A549 (cell line): Measurements from ENCODE around the gene CNTN5.

Experiments
- MYC ChIP-seq: IDR thresholded peaks from 2 replicates; pipeline ENCODE4 v1.6.1; 2012; ENCODE audit warnings: mild to moderate bottlenecking, inconsistent platforms, low read length, improper control_type of control experiment, borderline replicate concordance
- RAD21 ChIP-seq, 2 experiments: fragments of >200 bp in 1 of 2; sonication (Bioruptor Twin) in 1 of 2; formaldehyde crosslinking in 1 of 2; IDR thresholded peaks in 1 of 2; conservative IDR thresholded peaks in 1 of 2; 2 replicates in 1 of 2; 3 replicates in 1 of 2; pipeline ENCODE4 v1.6.1; 2012 to 2018; ENCODE audit warnings: inconsistent platforms in 1 of 2

- TF ChIP-seq RAD21 (conservative IDR thresholded peaks at IDR 0.05 in 1 of 2, IDR thresholded peaks at IDR 0.05 in 1 of 2) (no peak), MYC (no peak)
These were observed 223.9 kb downstream of the CNTN5 start for GRCh38 chr11:99244613-99245012.
